HepG2 (cell line): Measurements from ENCODE around the gene ZCCHC10. TPM values are rescaled to one million over a fixed set of nuclear protein-coding genes. Genes with fewer than 3 reads are reported as not detected.

Experiments used
- FOXM1 ChIP-seq: sonication (generic); formaldehyde crosslinking; IDR thresholded peaks from 2 replicates; pipeline ENCODE4 v1.5.0; 2020; ENCODE audit warnings: missing genetic modification reagents
- MATR3 ChIP-seq: sonication (generic); formaldehyde crosslinking; IDR thresholded peaks from 2 replicates; pipeline ENCODE4 v1.4.0; 2020; ENCODE audit warnings: missing genetic modification reagents
- MTF2 ChIP-seq: sonication (generic); formaldehyde crosslinking; IDR thresholded peaks from 2 replicates; pipeline ENCODE4 v1.5.0; 2020; ENCODE audit warnings: missing genetic modification reagents, borderline replicate concordance
- NFE2L1 ChIP-seq: sonication (generic); formaldehyde crosslinking; IDR thresholded peaks from 2 replicates; pipeline ENCODE4 v1.4.0; 2020; ENCODE audit warnings: missing genetic modification reagents, mild to moderate bottlenecking, borderline replicate concordance
- NFIB ChIP-seq: sonication (generic); formaldehyde crosslinking; IDR thresholded peaks from 2 replicates; pipeline ENCODE4 v1.9.0; 2021; ENCODE audit warnings: missing genetic modification reagents, mild to moderate bottlenecking, borderline replicate concordance
- NFRKB ChIP-seq: fragments of 450-650 bp; IDR thresholded peaks from 2 replicates; pipeline ENCODE4 v1.6.1; 2017
- NRL ChIP-seq: sonication (generic); formaldehyde crosslinking; IDR thresholded peaks from 2 replicates; pipeline ENCODE4 v1.5.0; 2020; ENCODE audit warnings: missing genetic modification reagents, mild to moderate bottlenecking, moderate library complexity, borderline replicate concordance
- PITX1 ChIP-seq: sonication (generic); formaldehyde crosslinking; IDR thresholded peaks from 2 replicates; pipeline ENCODE4 v1.5.1; 2020; ENCODE audit warnings: mild to moderate bottlenecking, missing genetic modification reagents
- PTBP1 ChIP-seq: fragments of 200-400 bp; formaldehyde crosslinking; IDR thresholded peaks from 2 replicates; pipeline ENCODE4 v1.6.1; 2018; ENCODE audit warnings: low read length, low read depth; ENCODE audit not compliant: poor library complexity, severe bottlenecking
- RXRB ChIP-seq: IDR thresholded peaks from 2 replicates; pipeline ENCODE4 v1.6.1; 2016; ENCODE audit warnings: borderline replicate concordance, missing genetic modification reagents, missing compliant biosample characterization
- SMAD1 ChIP-seq: sonication (generic); formaldehyde crosslinking; IDR thresholded peaks from 2 replicates; pipeline ENCODE4 v1.4.0; 2020; ENCODE audit warnings: missing genetic modification reagents, low read depth, mild to moderate bottlenecking, borderline replicate concordance
- SRSF9 ChIP-seq: fragments of 200-400 bp; formaldehyde crosslinking; IDR thresholded peaks from 2 replicates; pipeline ENCODE4 v1.6.1; 2018; ENCODE audit warnings: borderline replicate concordance, mild to moderate bottlenecking, low read depth, low read length; ENCODE audit not compliant: insufficient read depth, poor library complexity, severe bottlenecking
- SUZ12 ChIP-seq: fragments of 150-350 bp; IDR thresholded peaks from 2 replicates; pipeline ENCODE4 v1.6.1; 2014; ENCODE audit warnings: low read depth, low read length
- ZNF367 ChIP-seq: sonication (generic); formaldehyde crosslinking; IDR thresholded peaks from 2 replicates; pipeline ENCODE4 v1.4.0; 2020; ENCODE audit warnings: missing genetic modification reagents, borderline replicate concordance
- ZNF558 ChIP-seq: sonication (generic); formaldehyde crosslinking; IDR thresholded peaks from 2 replicates; pipeline ENCODE4 v1.9.0; 2022; ENCODE audit warnings: mild to moderate bottlenecking, missing genetic modification reagents, borderline replicate concordance
- ZNF569 ChIP-seq: sonication (generic); formaldehyde crosslinking; IDR thresholded peaks from 2 replicates; pipeline ENCODE4 v1.5.0; 2020; ENCODE audit warnings: mild to moderate bottlenecking, missing genetic modification reagents, moderate library complexity, borderline replicate concordance
- ZNF709 ChIP-seq: sonication (generic); formaldehyde crosslinking; IDR thresholded peaks from 2 replicates; pipeline ENCODE4 v1.5.0; 2020; ENCODE audit warnings: mild to moderate bottlenecking, missing genetic modification reagents
- ZNF83 ChIP-seq: sonication (generic); formaldehyde crosslinking; IDR thresholded peaks from 2 replicates; pipeline ENCODE4 v1.4.0; 2020; ENCODE audit warnings: missing genetic modification reagents, mild to moderate bottlenecking, borderline replicate concordance
- ZSCAN22 ChIP-seq: sonication (generic); formaldehyde crosslinking; IDR thresholded peaks from 2 replicates; pipeline ENCODE4 v1.4.0; 2020; ENCODE audit warnings: mild to moderate bottlenecking, missing genetic modification reagents
- polyA plus RNA-seq, 8 experiments: library from polyadenylated mRNA; depleted of rRNA in 3 of 8; stranded (reverse) in 7 of 8; unstranded in 1 of 8; fragments of >200 nt; fragmentation: Illumina TruSeq in 4 of 8; extraction: Trizol in 4 of 8; gene quantifications; 2 replicates each; pipeline versions ENCODE4 v1.2.1 to v1.2.3, GENCODE V29; 2011 to 2016; ENCODE audit warnings: low read depth in 4 of 8, missing spikeins in 1 of 8, mixed read lengths in 1 of 8; ENCODE audit not compliant: insufficient read depth in 1 of 8
- total RNA-seq, 5 experiments: library from RNA; depleted of rRNA; stranded (reverse); fragments of >200 nt; fragmentation: Illumina TruSeq; extraction: Trizol; gene quantifications; 2 replicates each; pipeline ENCODE4 v1.2.3, GENCODE V29; 2016; ENCODE audit warnings: low read depth in 1 of 5
- TF ChIP-seq, protein P1 (sequence below), 2 experiments: sonication (generic) in 1 of 2; formaldehyde crosslinking in 1 of 2; IDR thresholded peaks; 2 replicates each; pipeline versions ENCODE4 v1.4.0 to v1.6.1; 2018 to 2020; ENCODE audit warnings: missing genetic modification reagents in 2 of 2, borderline replicate concordance in 1 of 2, low read depth in 1 of 2, mild to moderate bottlenecking in 1 of 2, missing biosample characterization in 1 of 2
- TF ChIP-seq, protein P2 (sequence below): sonication (generic); formaldehyde crosslinking; IDR thresholded peaks from 2 replicates; pipeline ENCODE4 v1.5.0; 2020; ENCODE audit warnings: mild to moderate bottlenecking, missing genetic modification reagents
- TF ChIP-seq, protein P3 (sequence below): sonication (generic); formaldehyde crosslinking; IDR thresholded peaks from 2 replicates; pipeline ENCODE4 v1.4.0; 2020; ENCODE audit warnings: mild to moderate bottlenecking, missing genetic modification reagents
- TF ChIP-seq, protein P4 (sequence below): sonication (generic); formaldehyde crosslinking; IDR thresholded peaks from 2 replicates; pipeline ENCODE4 v1.4.0; 2020; ENCODE audit warnings: mild to moderate bottlenecking, missing genetic modification reagents

Gene ZCCHC10
- total and polyA plus RNA-seq, 2 of the 13 experiments (the other 11 are each of a cell fraction or from before 2014, with no cell fraction given), result 40.7 to 48.2 TPM

DNA sequence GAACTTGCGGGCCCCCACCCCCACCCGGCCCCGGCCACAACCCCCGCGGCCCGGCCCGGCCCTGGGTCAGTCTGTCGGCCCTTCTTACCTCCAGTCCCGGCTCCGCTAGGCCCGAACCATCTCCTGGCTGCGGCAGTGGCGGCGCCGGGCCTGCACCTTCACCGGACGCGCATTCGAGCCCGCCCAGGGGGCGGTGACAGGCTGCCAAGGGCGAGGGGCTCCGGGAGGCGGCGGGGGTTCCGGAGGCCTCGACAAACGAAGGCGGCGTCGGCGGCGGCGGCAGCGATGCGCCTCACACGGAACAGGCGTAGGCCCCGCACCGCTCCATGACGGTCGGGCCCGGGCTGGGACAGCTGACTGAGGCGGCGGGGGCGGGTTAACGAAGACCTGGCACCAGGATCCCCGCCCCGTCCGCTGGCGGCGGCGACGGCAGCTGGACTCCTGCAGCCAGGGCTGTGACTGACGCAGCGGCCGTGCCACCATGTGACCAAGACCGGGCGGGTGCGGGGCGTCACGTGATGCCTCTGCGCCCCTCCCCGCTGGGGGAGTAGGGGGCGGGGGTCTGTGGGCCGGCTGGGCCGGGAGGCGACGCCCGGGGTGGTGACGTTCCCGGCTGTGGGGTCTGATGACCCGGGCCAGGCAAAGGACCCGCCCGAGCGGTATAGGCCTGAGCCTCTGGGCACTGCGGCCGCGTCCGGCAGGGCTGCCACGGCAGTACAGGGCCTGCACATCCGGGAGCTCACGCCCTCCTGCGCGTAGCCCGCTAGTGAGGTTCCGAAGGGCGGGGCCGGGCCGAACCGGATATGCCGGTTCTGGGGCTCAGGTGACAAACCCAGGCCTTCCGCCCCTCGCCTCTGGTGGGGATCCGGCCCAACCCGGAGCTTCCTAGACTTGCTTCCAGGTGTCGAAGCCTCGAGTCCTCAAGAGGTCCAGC, 62.9 kb downstream of the ZCCHC10 start, which contains the start of gene AFF4 (continued):
- TF ChIP-seq, protein P1, sequence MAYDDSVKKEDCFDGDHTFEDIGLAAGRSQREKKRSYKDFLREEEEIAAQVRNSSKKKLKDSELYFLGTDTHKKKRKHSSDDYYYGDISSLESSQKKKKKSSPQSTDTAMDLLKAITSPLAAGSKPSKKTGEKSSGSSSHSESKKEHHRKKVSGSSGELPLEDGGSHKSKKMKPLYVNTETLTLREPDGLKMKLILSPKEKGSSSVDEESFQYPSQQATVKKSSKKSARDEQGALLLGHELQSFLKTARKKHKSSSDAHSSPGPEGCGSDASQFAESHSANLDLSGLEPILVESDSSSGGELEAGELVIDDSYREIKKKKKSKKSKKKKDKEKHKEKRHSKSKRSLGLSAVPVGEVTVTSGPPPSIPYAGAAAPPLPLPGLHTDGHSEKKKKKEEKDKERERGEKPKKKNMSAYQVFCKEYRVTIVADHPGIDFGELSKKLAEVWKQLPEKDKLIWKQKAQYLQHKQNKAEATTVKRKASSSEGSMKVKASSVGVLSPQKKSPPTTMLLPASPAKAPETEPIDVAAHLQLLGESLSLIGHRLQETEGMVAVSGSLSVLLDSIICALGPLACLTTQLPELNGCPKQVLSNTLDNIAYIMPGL (CRISPR knock-in tag; IDR thresholded peaks at IDR 0.05; ENCODE audit: borderline replicate concordance in 1 of 2, low read depth in 1 of 2), result peak; percentile 87 to 88
- TF ChIP-seq ZNF558 (CRISPR knock-in tag), result peak; percentile 76; the same call in 1 of the 2 replicates
- TF ChIP-seq SUZ12, result no peak
- peak; percentile 96; the same call in 1 of the 2 replicates for TF ChIP-seq ZNF709
- TF ChIP-seq ZNF83 (CRISPR knock-in tag), result peak; percentile 40; the same call in 1 of the 2 replicates
- TF ChIP-seq SRSF9, result no peak
- no peak for TF ChIP-seq SMAD1 (CRISPR knock-in tag)
- peak; percentile 89; the same call in 1 of the 2 replicates for TF ChIP-seq ZNF367 (CRISPR knock-in tag)
- no peak for TF ChIP-seq MATR3
- TF ChIP-seq, protein P2, sequence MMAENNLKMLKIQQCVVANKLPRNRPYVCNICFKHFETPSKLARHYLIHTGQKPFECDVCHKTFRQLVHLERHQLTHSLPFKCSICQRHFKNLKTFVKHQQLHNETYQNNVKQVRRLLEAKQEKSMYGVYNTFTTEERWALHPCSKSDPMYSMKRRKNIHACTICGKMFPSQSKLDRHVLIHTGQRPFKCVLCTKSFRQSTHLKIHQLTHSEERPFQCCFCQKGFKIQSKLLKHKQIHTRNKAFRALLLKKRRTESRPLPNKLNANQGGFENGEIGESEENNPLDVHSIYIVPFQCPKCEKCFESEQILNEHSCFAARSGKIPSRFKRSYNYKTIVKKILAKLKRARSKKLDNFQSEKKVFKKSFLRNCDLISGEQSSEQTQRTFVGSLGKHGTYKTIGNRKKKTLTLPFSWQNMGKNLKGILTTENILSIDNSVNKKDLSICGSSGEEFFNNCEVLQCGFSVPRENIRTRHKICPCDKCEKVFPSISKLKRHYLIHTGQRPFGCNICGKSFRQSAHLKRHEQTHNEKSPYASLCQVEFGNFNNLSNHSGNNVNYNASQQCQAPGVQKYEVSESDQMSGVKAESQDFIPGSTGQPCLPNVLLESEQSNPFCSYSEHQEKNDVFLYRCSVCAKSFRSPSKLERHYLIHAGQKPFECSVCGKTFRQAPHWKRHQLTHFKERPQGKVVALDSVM (CRISPR knock-in tag), result no peak
- TF ChIP-seq FOXM1 (CRISPR knock-in tag), result no peak
- TF ChIP-seq, protein P3, sequence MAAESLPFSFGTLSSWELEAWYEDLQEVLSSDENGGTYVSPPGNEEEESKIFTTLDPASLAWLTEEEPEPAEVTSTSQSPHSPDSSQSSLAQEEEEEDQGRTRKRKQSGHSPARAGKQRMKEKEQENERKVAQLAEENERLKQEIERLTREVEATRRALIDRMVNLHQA (CRISPR knock-in tag), result no peak
- TF ChIP-seq, protein P4, sequence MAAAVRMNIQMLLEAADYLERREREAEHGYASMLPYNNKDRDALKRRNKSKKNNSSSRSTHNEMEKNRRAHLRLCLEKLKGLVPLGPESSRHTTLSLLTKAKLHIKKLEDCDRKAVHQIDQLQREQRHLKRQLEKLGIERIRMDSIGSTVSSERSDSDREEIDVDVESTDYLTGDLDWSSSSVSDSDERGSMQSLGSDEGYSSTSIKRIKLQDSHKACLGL (CRISPR knock-in tag), result peak; percentile 69
- no peak for TF ChIP-seq ZSCAN22
- TF ChIP-seq NRL (CRISPR knock-in tag), result peak; percentile 93
- peak; percentile 78; the same call in 1 of the 2 replicates for TF ChIP-seq MTF2 (CRISPR knock-in tag)
- TF ChIP-seq RXRB (CRISPR knock-in tag), result peak; percentile 74; the same call in 1 of the 2 replicates
- peak; percentile 77 for TF ChIP-seq PTBP1
- TF ChIP-seq NFRKB, result no peak
- no peak for TF ChIP-seq NFE2L1 (CRISPR knock-in tag)
- TF ChIP-seq ZNF569 (CRISPR knock-in tag), result peak; percentile 85; the same call in 1 of the 2 replicates
- TF ChIP-seq NFIB, result no peak
- TF ChIP-seq PITX1 (CRISPR knock-in tag), result no peak
